NCI-H146 (cell line): ENCODE measurements around the gene ACBD4.

Experiments
- DNase-seq: peaks from one replicate; lab custom pipeline; 2025; lab: John Stamatoyannopoulos, UW

ACBD4 gene

DNA sequence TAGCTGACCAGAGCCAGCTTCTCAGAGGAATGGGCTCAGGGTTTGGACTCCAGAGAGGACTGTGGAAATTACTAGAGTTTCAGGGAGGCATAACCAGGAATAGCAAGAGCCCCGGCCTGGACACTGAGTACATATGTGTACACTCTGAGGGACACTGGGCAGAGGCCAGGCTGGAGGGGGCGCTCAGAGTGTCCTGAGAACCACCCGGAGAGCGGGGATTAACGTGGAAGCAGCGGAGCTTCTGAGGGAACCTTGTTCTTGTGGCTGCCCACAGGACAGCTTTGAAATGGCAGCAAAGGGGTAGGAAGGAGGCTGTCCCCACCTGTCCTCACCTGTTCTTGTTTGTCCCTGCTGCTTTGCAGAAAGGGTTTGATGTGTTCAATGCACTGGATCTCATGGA, 31.0 kb upstream of the ACBD4 start:
- DNase-seq = no peak

DNA sequence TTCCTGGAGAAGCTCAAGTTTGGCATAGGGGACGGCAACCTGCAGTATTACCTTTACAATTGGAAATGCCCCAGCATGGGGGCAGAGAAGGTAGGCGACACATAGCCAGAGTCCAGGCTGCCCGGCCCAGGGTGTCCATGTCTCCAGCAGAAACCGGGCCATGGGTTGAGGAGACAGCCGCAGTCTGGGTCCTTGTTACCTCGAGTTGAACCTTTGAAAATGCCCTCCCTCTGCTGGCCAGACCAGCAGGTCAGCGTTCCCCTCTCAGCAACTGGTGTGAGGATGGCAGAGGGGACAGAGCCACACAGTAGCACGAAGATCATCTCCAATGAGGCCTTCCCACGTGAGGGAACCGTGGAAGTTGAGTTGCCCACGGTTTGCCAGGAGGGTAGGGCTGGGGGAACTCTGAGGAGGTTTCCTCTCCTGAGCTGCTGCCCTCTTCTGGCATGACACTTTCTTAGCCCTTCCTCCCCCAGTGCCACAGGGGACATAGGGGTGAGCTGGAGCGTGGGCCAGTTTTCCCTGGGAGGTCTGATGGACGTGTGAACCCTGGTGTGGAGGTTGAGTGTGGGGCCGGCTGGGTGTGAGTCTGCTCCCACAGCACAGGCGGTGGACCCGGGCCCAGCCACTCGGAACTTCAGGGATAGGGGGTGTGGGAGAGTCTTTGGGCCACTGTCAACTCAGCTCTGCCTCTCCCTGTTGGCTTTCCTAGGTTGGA, 30.4 kb upstream of the ACBD4 start:
- no peak for DNase-seq

DNA sequence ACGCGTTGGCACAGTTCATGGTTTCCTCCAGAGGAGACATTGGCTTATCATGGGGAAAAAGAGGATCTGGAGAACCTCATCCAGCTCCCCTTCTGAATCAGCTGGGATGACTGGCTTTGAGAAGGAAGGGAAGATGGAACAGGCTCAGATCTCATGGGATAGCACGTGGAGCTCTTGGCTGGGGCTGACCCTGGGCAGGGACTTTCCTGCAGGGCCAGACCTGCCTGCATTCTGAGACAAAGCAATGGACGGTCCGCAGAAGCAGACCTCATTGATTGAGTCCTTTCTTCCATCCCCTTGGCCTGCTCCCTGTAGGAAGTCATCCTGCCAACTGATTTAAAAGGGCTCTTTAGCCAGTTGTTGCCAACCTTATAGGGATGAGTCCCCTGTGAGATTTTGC, 29.4 kb upstream of the ACBD4 start:
- no peak for DNase-seq

DNA sequence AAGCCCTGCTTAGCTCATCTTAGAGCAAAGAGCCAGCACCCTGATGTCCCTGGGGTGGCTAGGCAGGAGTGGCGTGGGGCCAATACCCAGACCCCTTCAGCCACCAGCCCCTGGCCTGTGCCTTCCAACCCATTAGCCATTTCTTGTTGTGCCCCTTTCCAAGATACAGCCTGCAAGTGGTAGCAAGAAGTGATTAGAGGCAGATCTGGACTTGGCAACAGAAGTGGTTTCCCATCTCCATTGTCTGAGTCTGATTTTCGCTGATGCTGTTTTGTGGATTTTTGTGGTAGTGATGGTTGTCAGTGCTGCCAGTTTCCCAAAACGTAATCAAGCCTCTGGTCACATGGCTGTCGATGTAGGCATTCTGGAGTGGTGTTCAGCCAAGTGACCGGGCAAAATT, 28.9 kb upstream of the ACBD4 start:
- DNase-seq = no peak

DNA sequence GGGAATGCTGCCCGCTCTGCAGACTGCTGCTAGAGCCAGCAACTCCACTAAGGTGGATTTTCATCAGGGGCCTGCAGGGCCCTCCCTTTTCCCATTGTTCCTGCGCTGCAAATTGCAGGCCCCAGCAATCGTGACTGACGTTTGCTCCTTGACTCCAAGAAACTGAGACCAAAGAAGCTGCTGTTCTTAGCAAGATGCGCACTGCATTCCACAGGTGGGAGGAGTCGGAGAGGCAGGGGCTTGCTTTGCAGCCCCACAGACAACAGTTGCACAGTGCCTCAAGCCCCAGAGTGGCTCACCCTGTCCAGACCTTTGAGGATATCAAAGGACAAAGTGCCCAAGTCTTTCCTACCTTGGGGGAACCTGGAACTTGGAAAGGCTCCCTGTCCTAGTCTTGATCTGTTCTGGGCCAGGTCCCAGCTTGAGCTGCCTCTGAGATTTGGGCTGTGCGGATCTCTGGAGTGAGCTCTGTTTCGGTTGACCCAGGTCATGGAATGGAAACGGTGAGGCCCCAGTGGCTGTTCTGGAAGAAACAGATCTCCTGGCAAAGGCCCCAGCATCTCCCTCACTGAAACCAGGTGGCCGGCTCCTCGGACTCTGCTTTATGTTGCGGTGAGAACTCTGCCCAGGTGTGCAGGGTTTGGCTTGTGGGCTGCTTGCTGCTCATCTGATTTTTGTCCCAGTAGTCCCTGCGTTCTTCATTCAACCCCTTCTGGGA, 28.0 kb upstream of the ACBD4 start:
- DNase-seq = no peak

DNA sequence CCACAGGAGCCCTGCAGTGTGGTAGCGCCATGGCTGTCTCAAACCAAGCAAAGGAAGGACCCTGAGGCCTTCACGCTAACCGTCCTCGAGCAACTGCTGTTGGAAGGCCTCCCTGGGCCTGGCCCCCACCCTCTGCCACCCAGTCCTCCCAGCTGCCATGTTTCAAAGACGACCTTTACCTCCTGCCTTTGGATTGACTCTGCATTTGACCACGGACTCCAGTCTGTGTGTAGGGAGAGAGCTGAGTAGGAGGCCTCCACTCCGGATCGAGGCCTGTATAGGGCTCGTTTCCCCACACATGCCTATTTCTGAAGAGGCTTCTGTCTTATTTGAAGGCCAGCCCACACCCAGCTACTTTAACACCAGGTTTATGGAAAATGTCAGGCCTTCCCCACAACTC, 27.4 kb upstream of the ACBD4 start:
- DNase-seq = no peak

DNA sequence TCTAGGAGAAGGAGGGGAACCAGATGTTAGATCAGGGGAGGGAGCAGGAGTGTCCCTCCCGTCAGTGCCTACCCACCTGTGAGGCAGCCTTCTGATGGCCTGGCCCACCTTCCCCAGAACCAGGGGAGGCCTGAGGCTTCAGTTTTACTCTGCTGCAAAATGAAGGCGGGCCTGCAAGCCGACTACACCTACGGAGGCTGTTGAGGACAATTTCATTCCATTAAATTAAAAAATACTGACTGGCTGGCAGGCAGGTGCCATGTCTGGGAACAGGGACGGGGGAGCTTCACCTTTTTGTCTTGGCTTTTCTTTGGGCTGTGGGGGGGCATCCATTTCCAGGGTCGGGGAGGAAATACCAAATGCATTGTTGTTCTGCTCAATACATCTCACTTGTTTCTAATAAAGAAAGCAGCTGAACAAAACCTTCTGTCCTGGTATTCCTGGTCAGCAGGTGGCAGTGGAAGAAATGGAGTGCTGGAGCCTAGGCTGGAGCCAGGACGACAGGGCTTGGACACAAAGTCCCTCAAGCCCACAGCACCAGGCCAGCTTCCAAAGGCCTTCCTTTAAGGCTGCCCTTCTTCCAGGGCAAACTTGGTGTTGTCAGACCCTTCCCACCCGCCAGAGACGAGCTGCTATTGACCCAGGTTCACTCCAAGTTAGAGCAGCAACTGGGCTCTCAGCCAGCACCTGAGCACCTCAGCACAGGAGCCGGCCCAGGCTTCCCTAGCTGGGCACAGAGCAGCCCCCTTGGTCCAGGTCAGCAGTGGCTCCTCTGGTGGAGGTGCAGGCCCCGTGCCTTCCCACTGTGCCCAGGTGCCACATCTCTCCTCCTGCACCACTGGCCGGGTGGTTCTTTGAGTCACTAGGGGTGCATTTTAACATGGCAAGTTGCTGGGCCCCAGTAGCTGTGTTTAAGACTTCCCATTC, 26.6 kb upstream of the ACBD4 start:
- no peak for DNase-seq

DNA sequence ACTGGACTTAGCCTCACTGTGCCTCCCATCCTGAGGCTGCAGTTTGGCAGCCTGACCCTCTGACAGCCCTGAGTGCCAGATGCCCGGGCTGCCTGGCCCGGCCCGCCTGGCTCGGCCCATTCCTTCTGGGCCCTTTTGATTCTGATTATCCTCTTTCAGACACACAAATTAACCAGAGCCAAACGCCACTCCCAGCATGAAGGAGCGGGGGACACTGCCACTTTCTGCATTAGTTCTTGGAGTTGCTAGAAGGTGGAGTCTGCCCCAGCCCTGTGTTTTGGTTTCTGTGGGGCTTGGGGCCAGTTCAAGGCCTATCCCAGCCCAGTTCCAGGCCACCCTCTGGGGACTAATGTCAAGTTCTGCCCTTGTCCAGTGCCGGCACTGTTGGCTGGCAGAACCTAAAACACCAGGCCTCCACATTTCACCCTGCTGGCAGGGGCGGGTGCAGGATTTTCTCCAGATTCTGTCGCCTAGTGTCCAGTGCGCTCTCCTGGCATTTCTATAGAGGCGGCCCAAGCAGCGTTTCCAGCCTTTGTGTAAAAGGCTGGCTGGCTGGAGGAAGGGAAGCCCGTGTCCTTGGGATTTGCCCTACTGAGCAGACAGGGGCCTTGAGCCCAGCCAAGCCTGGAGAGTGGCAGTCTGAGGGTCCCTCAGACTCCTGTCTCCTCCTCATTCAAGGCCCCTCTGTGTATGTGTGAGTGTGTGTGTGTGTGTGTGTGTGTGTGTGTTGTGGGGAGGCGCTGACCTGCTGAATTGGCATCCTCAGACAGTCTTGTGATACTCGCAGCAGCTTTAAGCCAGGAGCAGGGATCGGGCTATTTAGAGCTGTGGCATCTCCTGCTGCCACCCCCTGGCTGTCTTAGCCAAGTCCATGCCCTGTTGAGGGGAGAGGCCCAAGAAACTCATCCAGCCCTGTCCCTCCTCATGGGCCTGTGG, 24.5 kb upstream of the ACBD4 start:
- DNase-seq = no peak

DNA sequence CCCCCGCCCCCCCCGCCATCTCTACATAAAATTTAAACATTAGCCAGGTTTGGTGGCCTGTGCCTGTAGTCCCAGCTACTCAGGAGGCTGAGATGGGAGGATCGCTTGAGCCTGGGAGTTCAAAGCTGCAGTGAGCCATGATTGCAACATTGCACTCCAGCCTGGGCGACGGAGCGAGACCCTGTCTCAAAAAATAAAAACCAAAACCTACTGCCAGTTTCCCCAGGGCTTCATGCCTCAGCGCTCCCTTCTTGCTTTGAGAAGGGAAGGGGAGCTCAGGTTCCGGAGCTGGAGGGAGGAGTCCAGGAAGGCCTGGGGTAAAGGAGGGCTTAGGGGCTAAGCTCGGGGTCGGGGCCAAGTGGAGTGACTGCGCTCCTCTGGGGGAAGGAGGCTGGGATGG, 23.6 kb upstream of the ACBD4 start:
- DNase-seq = no peak

DNA sequence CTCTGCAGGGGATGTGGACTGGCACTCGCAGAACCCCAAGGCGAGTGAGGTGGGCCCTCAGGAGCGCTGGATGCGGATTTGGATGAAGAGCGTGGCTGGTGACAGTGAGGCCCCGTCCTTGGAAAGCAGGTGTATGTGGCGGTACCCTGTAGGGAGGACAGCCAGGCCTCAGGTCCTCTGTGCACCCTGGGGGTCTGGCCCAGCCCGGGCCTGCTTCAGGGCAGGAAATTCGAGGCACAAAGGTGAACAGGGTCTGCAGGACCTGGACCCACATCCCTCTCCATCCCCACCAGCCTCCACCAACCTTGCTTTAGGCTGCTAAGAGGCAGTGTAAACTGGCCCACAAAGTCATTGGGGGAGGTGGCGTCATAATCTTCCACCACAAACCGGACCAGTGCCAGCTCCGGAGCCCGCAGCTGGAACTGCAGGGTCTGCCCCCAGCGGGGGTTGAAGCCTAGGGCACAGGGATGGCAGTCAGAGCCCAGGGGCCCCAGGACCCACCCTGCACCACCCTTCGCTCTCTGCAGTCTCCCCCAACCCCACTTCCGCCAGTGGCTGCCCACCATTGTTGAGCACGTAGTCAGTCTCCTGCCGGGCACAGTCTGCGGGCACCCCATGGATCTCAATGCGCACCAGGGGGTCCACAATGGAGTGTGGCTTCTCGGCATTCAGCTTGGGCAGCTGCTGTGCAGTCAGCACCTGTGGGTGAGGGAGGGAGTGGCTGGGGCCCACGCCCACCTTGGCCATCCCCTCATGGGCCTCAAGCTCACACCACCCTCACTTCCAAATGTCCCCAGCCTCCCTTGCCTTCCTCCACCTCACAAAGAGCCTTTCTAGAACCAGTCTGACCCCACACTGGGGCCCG, 22.7 kb upstream of the ACBD4 start:
- DNase-seq = no peak

DNA sequence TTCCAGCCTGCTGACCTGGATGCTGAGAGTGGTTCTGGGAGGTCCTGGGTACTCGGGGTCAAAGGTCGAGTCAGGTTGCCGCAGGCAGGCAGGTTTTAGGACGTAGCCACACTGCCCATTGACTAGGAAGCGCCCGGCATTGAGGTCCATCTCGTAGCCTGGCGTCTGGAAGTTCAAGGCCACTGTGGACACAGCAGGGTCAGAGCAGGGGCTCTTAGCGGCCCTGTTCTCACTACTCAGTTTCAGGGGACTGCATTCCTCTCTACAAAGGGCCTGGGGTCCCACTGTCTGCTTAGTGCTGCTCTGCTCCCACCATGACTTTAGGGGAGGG, 22.1 kb upstream of the ACBD4 start:
- no peak for DNase-seq

DNA sequence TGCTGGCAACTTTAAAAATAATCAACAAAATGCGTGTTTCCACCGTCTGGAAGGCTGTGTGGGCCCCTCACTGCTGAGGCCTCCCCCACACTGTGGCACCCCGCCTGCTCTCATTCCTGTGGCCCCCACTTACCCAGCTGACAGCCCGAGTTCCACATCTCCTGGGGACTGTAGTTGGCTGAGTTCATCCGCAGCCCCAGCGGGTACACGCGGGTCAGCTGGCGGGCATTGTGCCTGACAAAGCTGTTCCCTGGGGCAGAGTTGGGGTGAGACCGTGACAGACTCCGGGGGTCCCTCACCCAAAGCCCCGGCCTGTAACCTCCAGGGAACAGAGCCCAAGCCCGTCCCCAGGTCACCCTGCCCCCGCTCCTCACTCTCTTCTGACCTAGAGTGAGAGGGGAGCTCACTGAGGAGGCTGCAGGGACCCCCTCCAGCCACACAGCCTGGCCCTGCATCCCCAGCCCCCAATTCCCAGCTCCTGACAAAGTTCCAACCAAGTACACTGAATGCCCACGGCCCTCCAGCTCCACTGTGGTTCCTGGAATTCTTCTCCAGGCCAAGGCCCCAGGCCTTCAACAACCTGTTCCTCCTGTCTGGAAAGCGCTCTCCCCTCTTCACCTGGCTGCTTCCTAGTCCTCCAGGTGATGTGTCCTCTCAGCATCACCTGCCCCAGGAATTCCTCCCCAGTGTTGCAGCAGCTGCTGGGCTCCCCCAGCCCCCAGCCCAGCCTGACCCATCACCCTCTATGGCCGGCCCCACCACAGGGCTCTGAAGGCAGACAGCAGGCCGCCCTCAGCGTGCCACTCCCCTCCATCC, 21.2 kb upstream of the ACBD4 start:
- DNase-seq = no peak

DNA sequence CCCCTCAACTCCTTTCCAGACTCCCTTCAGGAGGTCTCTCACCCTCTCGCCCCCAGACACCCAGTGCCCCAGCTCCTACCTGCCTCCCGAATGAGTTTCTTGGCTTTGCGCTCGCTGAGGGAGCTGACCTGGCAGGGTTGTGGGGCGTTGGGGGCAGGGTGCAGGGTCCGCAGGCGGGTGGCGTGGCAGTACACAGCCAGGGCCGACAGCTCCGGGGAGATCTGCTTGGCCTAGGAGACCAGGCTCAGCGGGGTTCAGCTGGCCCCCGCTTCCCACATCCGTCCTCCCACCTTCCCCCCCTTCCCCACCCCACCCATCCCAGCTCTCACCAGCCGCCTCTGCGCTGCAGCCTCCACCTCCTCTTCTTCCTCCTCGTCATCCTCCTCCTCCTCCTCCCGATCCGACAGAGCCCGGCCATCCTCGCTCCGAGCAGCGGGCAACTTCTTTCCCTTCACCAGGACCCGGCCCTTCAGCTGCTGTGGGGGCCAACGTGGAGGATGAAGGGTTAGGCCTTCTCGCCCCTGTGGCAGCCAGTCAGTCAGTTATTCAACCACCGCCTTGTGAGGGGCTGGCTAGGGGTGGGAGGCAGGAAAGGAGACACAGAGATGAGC, 20.4 kb upstream of the ACBD4 start:
- DNase-seq = no peak

DNA sequence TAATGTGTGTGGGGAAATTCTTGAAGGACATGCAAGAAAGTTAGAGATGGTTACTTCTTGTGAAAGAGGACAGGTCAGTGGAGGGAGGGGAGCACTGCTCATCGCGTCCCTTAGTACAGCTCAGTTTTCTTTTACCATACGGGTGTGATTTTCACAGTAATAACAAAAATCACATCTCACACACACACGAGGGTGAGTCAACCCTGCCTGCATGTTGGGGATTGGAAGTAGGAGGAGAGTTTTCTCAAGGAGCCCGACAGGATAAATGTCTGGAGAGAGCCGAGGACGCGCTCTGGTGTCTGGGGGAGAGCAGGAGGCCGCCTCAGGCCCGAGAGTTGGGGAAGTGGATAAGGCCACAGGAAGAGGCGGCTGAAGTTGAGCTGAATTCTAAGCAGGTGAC, 19.6 kb upstream of the ACBD4 start:
- DNase-seq = no peak

DNA sequence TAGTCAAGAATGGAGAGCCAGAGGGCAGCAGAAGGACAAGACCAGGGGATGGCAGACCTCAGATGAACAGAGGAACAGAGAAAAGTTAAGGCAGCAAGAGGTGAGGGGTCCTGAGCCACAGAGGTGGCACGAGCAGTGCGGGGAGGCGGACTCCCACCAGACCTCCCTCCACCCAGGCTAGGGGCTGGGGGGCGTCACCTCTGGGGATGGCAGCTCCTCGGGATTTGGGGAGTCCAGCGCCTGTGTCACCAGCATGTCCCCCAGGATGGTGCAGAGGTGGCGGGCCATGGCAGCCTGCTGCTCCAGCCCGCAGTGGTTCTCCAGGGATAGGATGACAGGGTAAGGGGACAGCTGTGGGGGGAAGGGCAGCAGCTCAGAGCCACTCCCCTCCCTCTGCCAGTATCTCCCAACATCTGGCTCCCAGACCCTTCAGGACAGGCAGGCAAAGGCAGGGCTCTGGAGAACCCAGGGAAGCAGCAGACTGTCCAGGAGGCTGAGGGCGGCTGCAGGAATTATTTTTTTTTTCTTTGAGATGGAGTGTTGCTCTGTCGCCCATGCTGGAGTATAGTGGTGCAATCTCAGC, 19.0 kb upstream of the ACBD4 start:
- DNase-seq = no peak

DNA sequence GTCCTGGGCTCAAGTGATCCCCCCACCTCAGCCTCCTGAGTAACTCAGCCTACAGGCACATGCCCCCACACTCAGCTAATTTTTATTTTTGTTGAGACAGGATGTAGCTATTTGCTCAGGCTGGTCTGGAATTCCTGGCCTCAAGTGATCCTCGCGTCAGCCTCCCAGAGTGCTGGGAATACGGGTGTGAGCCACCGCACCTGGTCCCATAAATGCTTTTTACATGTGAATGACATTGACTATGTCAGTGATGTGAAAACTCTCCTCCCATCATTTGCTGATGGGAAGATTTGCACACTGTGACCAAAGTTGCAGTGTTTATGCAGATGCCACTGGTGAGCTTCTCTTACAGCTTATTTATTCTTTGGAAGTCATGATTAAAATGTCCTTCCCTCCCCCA, 18.2 kb upstream of the ACBD4 start:
- no peak for DNase-seq

DNA sequence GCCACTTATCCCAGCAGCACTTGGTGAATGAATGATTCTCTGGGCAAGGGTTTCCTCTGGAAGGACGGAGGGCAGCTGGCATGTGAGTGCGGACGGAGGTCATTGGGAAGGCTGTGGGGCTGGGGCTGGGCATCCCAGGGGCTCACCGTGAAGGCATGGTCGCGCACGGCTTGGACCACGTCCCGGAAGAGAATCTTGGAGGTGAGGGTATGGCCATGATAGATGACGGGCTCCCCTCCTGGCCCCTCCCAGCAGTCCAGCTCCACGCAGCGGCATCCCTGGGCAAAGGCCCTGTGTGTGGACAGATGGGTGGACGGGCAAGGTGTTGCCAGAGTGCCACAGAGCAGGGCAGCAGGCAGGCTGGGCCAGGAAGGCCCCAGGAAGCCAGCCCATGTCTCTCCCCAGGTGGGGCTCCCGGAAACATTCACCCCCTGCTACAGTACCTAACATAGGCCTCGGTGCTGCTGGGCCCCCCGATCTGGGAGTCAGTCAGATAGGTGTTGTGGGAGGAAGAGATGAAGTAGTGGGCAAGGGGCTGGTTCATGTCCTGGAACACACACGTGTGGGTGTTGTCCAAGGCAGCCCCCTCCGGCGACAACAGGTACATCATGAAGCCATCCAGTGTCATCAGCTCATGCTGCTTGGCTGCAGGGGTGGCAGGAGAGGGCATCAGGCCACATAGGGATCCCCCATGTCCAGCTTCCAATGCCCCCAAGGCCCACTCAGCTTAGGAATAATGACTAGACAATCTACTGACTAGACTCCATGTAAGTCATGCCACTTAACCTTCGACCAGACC, 17.4 kb upstream of the ACBD4 start:
- DNase-seq = no peak

DNA sequence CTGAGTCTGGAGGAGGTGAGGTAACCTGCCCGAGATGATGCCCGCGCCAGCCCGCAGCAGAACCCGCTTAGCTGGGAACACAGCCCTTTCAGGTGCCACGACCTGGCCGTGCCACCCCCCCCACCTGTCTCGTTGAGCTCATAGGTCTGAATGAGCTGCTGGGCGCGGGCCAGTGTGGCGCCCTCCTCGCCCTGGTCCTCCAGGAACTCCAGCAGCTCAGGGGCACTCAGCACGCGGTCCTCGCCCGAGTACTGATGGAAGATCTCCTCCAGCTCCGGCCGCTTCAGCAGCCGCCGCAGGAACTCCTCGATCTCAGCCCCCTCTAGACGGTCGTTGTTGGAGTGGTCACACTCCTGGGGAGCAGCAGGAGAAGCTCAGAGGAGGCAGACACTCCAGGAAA, 16.8 kb upstream of the ACBD4 start:
- no peak for DNase-seq
